Keratinocyte (primary cell): ENCODE results near the gene ZNF423. TPM values are rescaled to one million over a fixed set of nuclear protein-coding genes. Genes with fewer than 3 reads are reported as not detected.

Source experiments
- DNase-seq: peaks from one replicate; pipeline ENCODE4 v3.0.0-alpha.2; 2011; ENCODE audit warnings: low read depth, missing footprints, low spot score
- FAIRE-seq: peaks from 2 replicates; lab custom pipeline; 2011; peaks lifted over from hg19 to GRCh38; lab: Jason Lieb, UNC
- H2AFZ ChIP-seq: 2 replicates; pipeline ENCODE4 v1.6.0; 2012; ENCODE audit warnings: low read length, control low read depth, inconsistent platforms; ENCODE audit not compliant: control insufficient read depth
- H3K27ac ChIP-seq: 2 replicates; pipeline ENCODE4 v1.5.1; 2011; ENCODE audit warnings: low read length; ENCODE audit not compliant: control insufficient read depth, insufficient read depth
- H3K27me3 ChIP-seq: 3 replicates; pipeline ENCODE4 v1.6.0; 2011; ENCODE audit warnings: low read length; ENCODE audit not compliant: control insufficient read depth, insufficient read depth; ENCODE audit errors: extremely low read depth
- H3K36me3 ChIP-seq, 2 experiments: 2 replicates in 1 of 2; 3 replicates in 1 of 2; pipeline ENCODE4 v1.5.1; 2011; ENCODE audit warnings: low read length in 2 of 2, mild to moderate bottlenecking in 1 of 2; ENCODE audit not compliant: control insufficient read depth in 2 of 2, insufficient read depth in 2 of 2; ENCODE audit errors: extremely low read depth in 1 of 2
- H3K4me1 ChIP-seq: 3 replicates; pipeline ENCODE4 v1.5.1; 2011; ENCODE audit warnings: low read length; ENCODE audit not compliant: control insufficient read depth, insufficient read depth; ENCODE audit errors: extremely low read depth
- H3K4me2 ChIP-seq: 3 replicates; pipeline ENCODE4 v1.6.0; 2011; ENCODE audit warnings: low read depth, low read length; ENCODE audit not compliant: control insufficient read depth, insufficient read depth; ENCODE audit errors: extremely low read depth
- H3K4me3 ChIP-seq, 3 experiments: fragments of 200-600 bp in 1 of 3; sonication (generic) in 1 of 3; 2 replicates in 2 of 3; 3 replicates in 1 of 3; pipeline ENCODE4 v1.5.1; 2011 to 2016; ENCODE audit warnings: low read length in 3 of 3, mild to moderate bottlenecking in 3 of 3, control low read depth in 2 of 3, inconsistent platforms in 1 of 3, low read depth in 1 of 3, mixed read lengths in 1 of 3, mixed run types in 1 of 3, moderate library complexity in 1 of 3; ENCODE audit not compliant: control insufficient read depth in 2 of 3, insufficient read depth in 2 of 3; ENCODE audit errors: extremely low read depth in 1 of 3
- H3K79me2 ChIP-seq: 2 replicates; pipeline ENCODE4 v1.6.0; 2012; ENCODE audit warnings: low read length; ENCODE audit not compliant: control insufficient read depth, insufficient read depth
- H3K9ac ChIP-seq: 3 replicates; pipeline ENCODE4 v1.6.0; 2011; ENCODE audit warnings: low read length; ENCODE audit not compliant: control insufficient read depth, insufficient read depth; ENCODE audit errors: extremely low read depth
- H3K9me1 ChIP-seq: 3 replicates; pipeline ENCODE4 v1.6.0; 2011; ENCODE audit warnings: low read length; ENCODE audit not compliant: control insufficient read depth, insufficient read depth; ENCODE audit errors: extremely low read depth
- H3K9me3 ChIP-seq: 2 replicates; pipeline ENCODE4 v1.5.1; 2012; ENCODE audit warnings: low read depth, low read length; ENCODE audit not compliant: control insufficient read depth
- H4K20me1 ChIP-seq: 3 replicates; pipeline ENCODE4 v1.6.0; 2011; ENCODE audit warnings: low read length; ENCODE audit not compliant: control insufficient read depth, insufficient read depth; ENCODE audit errors: extremely low read depth
- EZH2 ChIP-seq: IDR thresholded peaks from one replicate; pipeline ENCODE4 v1.6.1; 2012; ENCODE audit warnings: inconsistent platforms, mild to moderate bottlenecking, low read length, moderate library complexity
- dilution Hi-C: fragments of 300-500 bp; cut with MboI; formaldehyde crosslinking; loops from one replicate; pipeline ENCODE4 v1.7.0; 2020; ENCODE audit warnings: low sequenced_read_pairs; ENCODE audit not compliant: extremely low pct_ligation_motif_present
- polyA plus RNA-seq, 5 experiments: library from polyadenylated mRNA; depleted of rRNA in 3 of 5; stranded (reverse) in 3 of 5; stranded (forward) in 1 of 5; unstranded in 1 of 5; fragments of >200 nt; gene quantifications; 1 replicate in 1 of 5; 2 replicates in 3 of 5; 3 replicates in 1 of 5; pipeline versions ENCODE4 v1.2.1 to v1.2.3, GENCODE V29; 2011 to 2012; ENCODE audit warnings: missing spikeins in 2 of 5, low read depth in 1 of 5, low replicate concordance in 1 of 5
- TF ChIP-seq, protein P1 (sequence below), 3 experiments: IDR thresholded peaks in 1 of 3; conservative IDR thresholded peaks in 1 of 3; optimal IDR thresholded peaks in 1 of 3; 2 replicates in 2 of 3; 3 replicates in 1 of 3; pipeline versions ENCODE3 to v1.5.1; 2011; ENCODE audit warnings: low read length in 3 of 3, mild to moderate bottlenecking in 3 of 3, moderate library complexity in 2 of 3, control low read depth in 1 of 3, inconsistent platforms in 1 of 3; ENCODE audit not compliant: insufficient read depth in 2 of 3; ENCODE audit errors: extremely low read depth in 1 of 3

ZNF423 gene
- polyA plus RNA-seq, 1 donor (not counting 4 experiments of a cell fraction or from before 2014, with no cell fraction given), result 0.05 TPM

DNA sequence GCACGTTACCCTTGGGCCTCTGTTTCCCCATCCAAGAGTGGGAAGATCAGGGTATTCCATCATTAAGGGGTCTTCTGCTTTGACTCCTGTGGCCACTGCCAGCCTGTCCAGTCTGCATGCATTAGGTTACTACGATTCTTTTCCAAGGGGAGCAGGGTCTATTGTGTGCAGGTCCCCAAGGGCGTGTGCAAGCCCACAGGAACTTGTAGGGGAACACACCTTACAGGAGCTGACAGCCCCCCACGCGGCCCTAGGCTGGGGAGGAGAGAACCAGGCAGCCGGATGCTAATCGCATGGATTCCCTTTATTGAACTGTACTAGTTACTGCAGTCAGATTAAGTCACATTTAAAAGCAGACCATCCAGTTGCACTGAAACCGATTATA is 365.6 kb downstream of the ZNF423 start:
- Histone ChIP-seq H3K27me3 (peaks cover 19% of the 10 kb centered on the region), H3K4me3 (no peak overlapping the region), H4K20me1 (no peaks in the 10 kb centered on the region), H3K9me1 (no peaks in the 10 kb centered on the region), H2AFZ (no peak overlapping the region), H3K9ac (no peak overlapping the region), H3K9me3 (no peaks in the 10 kb centered on the region), H3K27ac (no peak overlapping the region), H3K4me1 (no peaks in the 10 kb centered on the region), H3K79me2 (no peaks in the 10 kb centered on the region), H3K4me2 (no peak overlapping the region), H3K36me3 (no peaks in the 10 kb centered on the region)
- dilution Hi-C loops, result no loop called here
- TF ChIP-seq, protein P1, sequence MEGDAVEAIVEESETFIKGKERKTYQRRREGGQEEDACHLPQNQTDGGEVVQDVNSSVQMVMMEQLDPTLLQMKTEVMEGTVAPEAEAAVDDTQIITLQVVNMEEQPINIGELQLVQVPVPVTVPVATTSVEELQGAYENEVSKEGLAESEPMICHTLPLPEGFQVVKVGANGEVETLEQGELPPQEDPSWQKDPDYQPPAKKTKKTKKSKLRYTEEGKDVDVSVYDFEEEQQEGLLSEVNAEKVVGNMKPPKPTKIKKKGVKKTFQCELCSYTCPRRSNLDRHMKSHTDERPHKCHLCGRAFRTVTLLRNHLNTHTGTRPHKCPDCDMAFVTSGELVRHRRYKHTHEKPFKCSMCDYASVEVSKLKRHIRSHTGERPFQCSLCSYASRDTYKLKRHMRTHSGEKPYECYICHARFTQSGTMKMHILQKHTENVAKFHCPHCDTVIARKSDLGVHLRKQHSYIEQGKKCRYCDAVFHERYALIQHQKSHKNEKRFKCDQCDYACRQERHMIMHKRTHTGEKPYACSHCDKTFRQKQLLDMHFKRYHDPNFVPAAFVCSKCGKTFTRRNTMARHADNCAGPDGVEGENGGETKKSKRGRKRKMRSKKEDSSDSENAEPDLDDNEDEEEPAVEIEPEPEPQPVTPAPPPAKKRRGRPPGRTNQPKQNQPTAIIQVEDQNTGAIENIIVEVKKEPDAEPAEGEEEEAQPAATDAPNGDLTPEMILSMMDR (optimal IDR thresholded peaks at IDR 0.05 in 1 of 3, IDR thresholded peaks at IDR 0.05 in 1 of 3, conservative IDR thresholded peaks at IDR 0.05 in 1 of 3; ENCODE audit: extremely low read depth in 1 of 3, insufficient read depth in 2 of 3, low read length in 3 of 3), result no peak
- TF ChIP-seq EZH2, result no peak
- FAIRE-seq (no peak), DNase-seq (no peak)

DNA sequence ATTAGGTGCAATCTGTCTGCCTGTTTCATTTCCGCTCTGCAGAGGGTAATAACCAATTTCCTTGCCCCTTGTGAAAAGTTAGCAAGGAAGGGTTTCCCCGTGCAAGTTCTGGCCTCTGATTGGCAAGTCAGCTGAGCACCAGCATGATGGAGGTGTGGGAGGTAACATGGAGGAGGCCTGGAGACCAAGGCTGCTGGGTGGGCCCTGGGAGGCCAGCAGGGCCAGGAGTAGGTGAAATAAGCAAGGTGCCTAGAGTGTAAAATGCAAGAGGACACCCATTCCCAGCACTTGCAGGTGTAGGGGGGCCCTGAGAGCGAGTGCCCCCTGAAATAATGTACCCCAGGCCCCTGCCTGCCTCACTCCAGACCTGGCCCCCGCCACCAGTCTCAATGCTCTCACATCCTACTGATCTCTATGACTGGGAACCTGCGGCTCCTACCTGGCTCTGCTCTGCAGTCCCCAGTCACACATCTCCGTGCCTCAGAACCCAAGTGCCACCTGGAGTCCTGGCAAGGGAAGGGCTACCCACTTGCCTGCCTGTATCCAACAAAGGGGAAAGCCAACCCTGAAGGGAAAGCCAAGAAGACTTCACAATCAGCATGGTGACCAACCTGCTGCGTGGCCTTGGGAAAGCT is 366.1 kb downstream of the ZNF423 start:
- Histone ChIP-seq H4K20me1 (no peaks in the 10 kb centered on the region), H2AFZ (no peak overlapping the region), H3K9me3 (no peaks in the 10 kb centered on the region), H3K4me1 (no peaks in the 10 kb centered on the region), H3K9me1 (no peaks in the 10 kb centered on the region), H3K79me2 (no peaks in the 10 kb centered on the region), H3K36me3 (no peaks in the 10 kb centered on the region), H3K4me2 (no peak overlapping the region), H3K4me3 (no peak overlapping the region), H3K27ac (no peak overlapping the region), H3K27me3 (peaks cover 19% of the 10 kb centered on the region), H3K9ac (no peak overlapping the region)
- TF ChIP-seq EZH2, result no peak
- TF ChIP-seq, protein P1 (optimal IDR thresholded peaks at IDR 0.05 in 1 of 3, IDR thresholded peaks at IDR 0.05 in 1 of 3, conservative IDR thresholded peaks at IDR 0.05 in 1 of 3; ENCODE audit: extremely low read depth in 1 of 3, insufficient read depth in 2 of 3, low read length in 3 of 3), result no peak
- dilution Hi-C loops, result no loop called here
- FAIRE-seq (no peak), DNase-seq (no peak)
